CD4-positive, alpha-beta T cell (primary cell): ENCODE measurements around the gene TRIM44. TPM values are rescaled to one million over a fixed set of nuclear protein-coding genes. Genes with fewer than 3 reads are reported as not detected.

Experiments used
- ATAC-seq: fragments of 200-7000 bp; cut with Tn5 transposase; one replicate; pipeline ENCODE4 v1.10.0; 2022; ENCODE audit warnings: mild to moderate bottlenecking; ENCODE audit not compliant: poor library complexity
- CTCF ChIA-PET: fragments of 350-600 bp; sonication (Branson Sonifier 250); formaldehyde crosslinking; loops from one replicate; lab custom pipeline; 2021; ENCODE audit warnings: antibody characterized with exemption, inconsistent platforms; lab: Charles Lee
- POLR2A ChIA-PET: fragments of 350-600 bp; sonication (Branson Sonifier 250); formaldehyde crosslinking; loops from one replicate; lab custom pipeline; 2021; ENCODE audit warnings: antibody characterized with exemption, inconsistent platforms; lab: Charles Lee
- DNase-seq, 14 experiments: peaks; one replicate each; pipeline ENCODE4 v3.0.0-alpha.2; 2013 to 2020; ENCODE audit warnings: mixed read lengths in 2 of 14
- H3K27ac ChIP-seq, 2 donors: one replicate each; pipeline versions ENCODE4 v1.5.1 to v1.7.0; 2013; ENCODE audit warnings: low read length in 2 of 2, low read depth in 1 of 2, mild to moderate bottlenecking in 1 of 2
- H3K27me3 ChIP-seq, 2 experiments: 1 replicate in 1 of 2; 2 replicates in 1 of 2; pipeline versions ENCODE4 v1.6.1 to v1.7.0; 2013; ENCODE audit warnings: low read length in 2 of 2, control low read depth in 1 of 2, mild to moderate bottlenecking in 1 of 2, moderate library complexity in 1 of 2; ENCODE audit not compliant: insufficient read depth in 2 of 2, control insufficient read depth in 1 of 2
- H3K36me3 ChIP-seq: one replicate; pipeline ENCODE4 v1.6.1; 2013; ENCODE audit warnings: low read length, control low read depth; ENCODE audit not compliant: insufficient read depth
- H3K4me1 ChIP-seq: one replicate; pipeline ENCODE4 v1.6.1; 2013; ENCODE audit warnings: low read length, control low read depth; ENCODE audit not compliant: insufficient read depth
- H3K4me3 ChIP-seq: one replicate; pipeline ENCODE4 v1.5.1; 2013; ENCODE audit warnings: mild to moderate bottlenecking, low read length, moderate library complexity
- H3K9me3 ChIP-seq, 2 experiments: 1 replicate in 1 of 2; 2 replicates in 1 of 2; pipeline versions ENCODE4 v1.6.1 to v1.7.0; 2013; ENCODE audit warnings: low read length in 2 of 2, mild to moderate bottlenecking in 2 of 2, control low read depth in 1 of 2, moderate library complexity in 1 of 2; ENCODE audit not compliant: control insufficient read depth in 1 of 2, insufficient read depth in 1 of 2
- H3K27ac Mint-ChIP-seq: one replicate; pipeline ENCODE4 v1.8.0; 2020; ENCODE audit warnings: mixed read lengths
- H3K27me3 Mint-ChIP-seq: one replicate; pipeline ENCODE4 v1.8.0; 2021; ENCODE audit warnings: mixed read lengths
- H3K36me3 Mint-ChIP-seq: one replicate; pipeline ENCODE4 v1.8.0; 2021; ENCODE audit warnings: low read depth, mixed read lengths
- H3K4me1 Mint-ChIP-seq: one replicate; pipeline ENCODE4 v1.8.0; 2021; ENCODE audit warnings: low read depth, mixed read lengths
- H3K4me3 Mint-ChIP-seq: one replicate; pipeline ENCODE4 v1.8.0; 2020; ENCODE audit warnings: mild to moderate bottlenecking, mixed read lengths
- H3K9me3 Mint-ChIP-seq: one replicate; pipeline ENCODE4 v1.8.0; 2020; ENCODE audit warnings: mixed read lengths
- intact Hi-C, 2 experiments: fragments of 100-400 bp; cut with DNase I in 1 of 2; cut with micrococcal nuclease in 1 of 2; formaldehyde crosslinking; loops; one replicate each; pipeline versions ENCODE4 v1.15.1 to v1.9.0; 2023 to 2025; cut with DNase I, micrococcal nuclease
- total RNA-seq, 174 experiments: library from RNA in 2 of 174; stranded (reverse) in 2 of 174; gene quantifications; one replicate each; pipeline ENCODE4 v1.2.3 and lab custom pipeline; 2021 to 2026
- TF ChIP-seq, protein P1 (sequence below): fragments of 200-600 bp; IDR thresholded peaks from one replicate; pipeline ENCODE4 v1.8.0; 2022; ENCODE audit warnings: antibody characterized with exemption, mild to moderate bottlenecking

TRIM44 gene
- total RNA-seq, 2 experiments from 2014 or later = 32.1 to 36.7 TPM

DNA sequence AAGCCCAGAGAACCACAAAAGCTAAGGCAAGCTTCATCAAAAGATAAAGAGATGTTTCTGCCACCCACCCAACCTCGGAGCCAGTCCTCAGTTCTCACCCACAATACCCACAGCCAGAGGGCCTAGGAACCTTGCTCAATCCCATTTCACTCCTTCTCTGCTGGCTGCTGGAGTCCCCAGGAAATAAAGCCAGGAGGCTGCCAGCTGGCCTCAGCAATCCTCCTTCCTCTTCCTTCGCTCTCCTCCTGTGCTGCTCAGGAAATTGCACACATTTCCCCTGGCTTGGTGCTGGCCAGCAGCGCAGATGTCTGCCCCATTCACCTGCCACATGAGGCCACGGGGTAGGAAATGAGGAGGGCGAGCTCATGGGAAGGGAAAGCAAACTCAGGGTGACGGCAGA, 189.5 kb downstream of the TRIM44 start:
- no peaks in the 10 kb centered on the region for H3K36me3 Mint-ChIP-seq
- no peaks in the 10 kb centered on the region for H3K27me3 Mint-ChIP-seq
- TF ChIP-seq, protein P1, sequence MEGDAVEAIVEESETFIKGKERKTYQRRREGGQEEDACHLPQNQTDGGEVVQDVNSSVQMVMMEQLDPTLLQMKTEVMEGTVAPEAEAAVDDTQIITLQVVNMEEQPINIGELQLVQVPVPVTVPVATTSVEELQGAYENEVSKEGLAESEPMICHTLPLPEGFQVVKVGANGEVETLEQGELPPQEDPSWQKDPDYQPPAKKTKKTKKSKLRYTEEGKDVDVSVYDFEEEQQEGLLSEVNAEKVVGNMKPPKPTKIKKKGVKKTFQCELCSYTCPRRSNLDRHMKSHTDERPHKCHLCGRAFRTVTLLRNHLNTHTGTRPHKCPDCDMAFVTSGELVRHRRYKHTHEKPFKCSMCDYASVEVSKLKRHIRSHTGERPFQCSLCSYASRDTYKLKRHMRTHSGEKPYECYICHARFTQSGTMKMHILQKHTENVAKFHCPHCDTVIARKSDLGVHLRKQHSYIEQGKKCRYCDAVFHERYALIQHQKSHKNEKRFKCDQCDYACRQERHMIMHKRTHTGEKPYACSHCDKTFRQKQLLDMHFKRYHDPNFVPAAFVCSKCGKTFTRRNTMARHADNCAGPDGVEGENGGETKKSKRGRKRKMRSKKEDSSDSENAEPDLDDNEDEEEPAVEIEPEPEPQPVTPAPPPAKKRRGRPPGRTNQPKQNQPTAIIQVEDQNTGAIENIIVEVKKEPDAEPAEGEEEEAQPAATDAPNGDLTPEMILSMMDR = no peak
- no peaks in the 10 kb centered on the region for H3K36me3 ChIP-seq
- no peaks in the 10 kb centered on the region for H3K4me1 ChIP-seq
- ATAC-seq = no peak
- H3K27ac Mint-ChIP-seq = no peak overlapping the region
- H3K4me3 ChIP-seq = no peak overlapping the region
- CTCF ChIA-PET = no interaction called here
- H3K4me3 Mint-ChIP-seq = no peak overlapping the region
- POLR2A ChIA-PET = no interaction called here
- intact Hi-C loops = no loop called here
- no peaks in the 10 kb centered on the region for H3K9me3 ChIP-seq
- H3K27ac ChIP-seq = no peak overlapping the region
- no peaks in the 10 kb centered on the region for H3K4me1 Mint-ChIP-seq
- H3K9me3 Mint-ChIP-seq = no peaks in the 10 kb centered on the region
- no peak for DNase-seq
- no peaks in the 10 kb centered on the region for H3K27me3 ChIP-seq

DNA sequence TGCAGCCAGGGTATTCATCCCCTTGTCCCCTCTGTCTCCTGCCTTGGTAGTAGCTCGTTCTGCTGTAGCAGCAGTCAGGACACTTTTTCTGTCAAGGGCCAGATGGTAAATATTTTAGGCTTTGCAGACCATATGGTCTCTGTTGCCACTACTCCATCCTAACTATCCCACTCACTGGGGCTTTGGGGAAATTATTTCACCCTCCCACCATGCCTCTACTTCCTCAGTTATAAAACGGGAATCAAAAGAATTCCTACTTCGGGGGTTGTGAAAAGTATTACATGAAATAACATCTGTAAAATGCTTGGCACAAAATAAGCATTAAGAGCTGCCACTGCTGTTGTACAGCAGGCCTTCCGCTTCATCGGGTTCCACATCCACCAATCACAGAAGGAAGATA, 191.4 kb downstream of the TRIM44 start:
- Mint-ChIP-seq H3K27ac (no peak overlapping the region), H3K9me3 (no peaks in the 10 kb centered on the region), H3K4me1 (no peaks in the 10 kb centered on the region), H3K36me3 (no peaks in the 10 kb centered on the region), H3K4me3 (no peak overlapping the region), H3K27me3 (no peaks in the 10 kb centered on the region)
- intact Hi-C loops = no loop called here
- TF ChIP-seq, protein P1 = no peak
- Histone ChIP-seq H3K36me3 (no peaks in the 10 kb centered on the region), H3K9me3 (no peaks in the 10 kb centered on the region), H3K27me3 (no peaks in the 10 kb centered on the region), H3K4me3 (no peak overlapping the region), H3K27ac (no peak overlapping the region), H3K4me1 (no peaks in the 10 kb centered on the region)
- DNase-seq (no peak), ATAC-seq (no peak)
- ChIA-PET CTCF (no interaction called here), POLR2A (no interaction called here)

DNA sequence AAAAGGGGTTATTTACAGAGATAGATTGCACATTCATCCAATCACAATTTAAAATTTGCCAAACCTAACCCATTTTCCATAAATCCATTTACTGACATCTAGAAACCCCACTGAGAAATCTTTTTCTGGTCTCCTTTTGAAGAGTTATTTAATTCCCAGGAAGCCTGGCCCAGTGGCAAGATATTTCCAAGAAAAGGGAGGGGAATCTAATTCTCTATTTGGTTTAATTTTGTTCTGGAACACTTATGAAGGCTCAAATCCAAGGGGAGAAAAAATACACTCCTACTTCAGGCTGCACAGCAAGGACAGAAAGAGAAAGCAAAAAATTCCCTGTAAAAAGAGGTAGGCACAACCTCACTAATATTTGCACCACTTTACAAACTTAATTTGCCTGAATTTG, 193.1 kb downstream of the TRIM44 start:
- H3K27me3 Mint-ChIP-seq = no peaks in the 10 kb centered on the region
- ChIA-PET CTCF (no interaction called here), POLR2A (no interaction called here)
- intact Hi-C loops = no loop called here
- H3K4me1 Mint-ChIP-seq = no peaks in the 10 kb centered on the region
- no peak overlapping the region for H3K4me3 ChIP-seq
- H3K9me3 Mint-ChIP-seq = no peaks in the 10 kb centered on the region
- no peaks in the 10 kb centered on the region for H3K4me1 ChIP-seq
- no peak for DNase-seq
- no peaks in the 10 kb centered on the region for H3K36me3 Mint-ChIP-seq
- no peaks in the 10 kb centered on the region for H3K9me3 ChIP-seq
- no peaks in the 10 kb centered on the region for H3K36me3 ChIP-seq
- no peak overlapping the region for H3K27ac ChIP-seq
- no peak overlapping the region for H3K4me3 Mint-ChIP-seq
- H3K27me3 ChIP-seq = no peaks in the 10 kb centered on the region
- TF ChIP-seq, protein P1 = no peak
- no peak for ATAC-seq
- H3K27ac Mint-ChIP-seq = no peak overlapping the region
